Measurements from ENCODE around the gene MT1M. TPM values are rescaled to one million over a fixed set of nuclear protein-coding genes. Genes with fewer than 3 reads are reported as not detected.

The MT1M gene
- polyA plus RNA-seq, 3 donors: not detected

DNA sequence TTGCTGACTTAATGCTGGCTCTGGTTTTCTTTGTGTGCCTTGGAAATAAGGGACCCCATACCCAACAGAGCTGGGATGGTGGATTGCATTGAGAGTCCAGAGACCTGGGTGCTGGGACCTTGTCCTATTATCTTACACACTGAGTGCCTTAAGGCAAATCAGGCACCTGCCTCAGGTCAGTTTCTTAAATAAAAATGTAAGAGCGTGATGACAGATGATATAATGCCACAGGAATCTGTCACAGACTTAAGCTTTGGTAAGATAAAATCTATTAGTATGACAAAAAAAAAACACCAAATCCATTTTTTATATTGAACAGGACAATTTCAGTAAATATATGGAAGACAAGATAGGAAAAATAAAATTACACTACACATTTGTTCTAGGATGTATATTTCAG is 7.6 kb downstream of the MT1M start:
- no CpG with 5 or more reads among the region's 1 CpG for WGBS (ENCODE audit: insufficient coverage)
- H3K27ac ChIP-seq (ENCODE audit: low read depth in 1 of 2, low read length in 2 of 2): no peak overlapping the region
- Mint-ChIP-seq H3K27ac (no peak overlapping the region), H3K27me3 (ENCODE audit: low read depth in 3 of 3) (peaks cover 88 to 99% (median 96%) of the 10 kb centered on the region in 3 donors), H3K4me1 (peaks cover 25% of the 10 kb centered on the region), H3K36me3 (peaks cover 0 to under 1% of the 10 kb centered on the region in 2 donors), H3K9me3 (peaks cover 0 to 8% (median 3%) of the 10 kb centered on the region in 7 donors), H3K4me3 (peak overlapping the region in 1 of 2 donors; percentile 36)
- H3K27me3 ChIP-seq (ENCODE audit: control insufficient read depth in 2 of 2, insufficient read depth in 2 of 2, low read length in 2 of 2): peaks cover 85 to 99% of the 10 kb centered on the region in 2 donors
- no peak for DNase-seq
- no peaks in the 10 kb centered on the region for H3K36me3 ChIP-seq (replicated peaks in 1 of 2; ENCODE audit: control insufficient read depth in 1 of 2, insufficient read depth in 2 of 2, low read length in 2 of 2)
- no peak overlapping the region for H3K4me2 ChIP-seq (replicated peaks; ENCODE audit: extremely low read depth, low read length, poor library complexity, severe bottlenecking)
- H2AFZ ChIP-seq (ENCODE audit: insufficient read depth, low read depth, low read length, poor library complexity, severe bottlenecking): no peak overlapping the region
- H3K4me1 ChIP-seq (ENCODE audit: control insufficient read depth in 1 of 2, insufficient read depth in 2 of 2, low read length in 2 of 2): peaks cover 10 to 15% of the 10 kb centered on the region in 2 donors
- H4K20me1 ChIP-seq (ENCODE audit: insufficient read depth, low read length): no peaks in the 10 kb centered on the region
- TF ChIP-seq, protein P1, sequence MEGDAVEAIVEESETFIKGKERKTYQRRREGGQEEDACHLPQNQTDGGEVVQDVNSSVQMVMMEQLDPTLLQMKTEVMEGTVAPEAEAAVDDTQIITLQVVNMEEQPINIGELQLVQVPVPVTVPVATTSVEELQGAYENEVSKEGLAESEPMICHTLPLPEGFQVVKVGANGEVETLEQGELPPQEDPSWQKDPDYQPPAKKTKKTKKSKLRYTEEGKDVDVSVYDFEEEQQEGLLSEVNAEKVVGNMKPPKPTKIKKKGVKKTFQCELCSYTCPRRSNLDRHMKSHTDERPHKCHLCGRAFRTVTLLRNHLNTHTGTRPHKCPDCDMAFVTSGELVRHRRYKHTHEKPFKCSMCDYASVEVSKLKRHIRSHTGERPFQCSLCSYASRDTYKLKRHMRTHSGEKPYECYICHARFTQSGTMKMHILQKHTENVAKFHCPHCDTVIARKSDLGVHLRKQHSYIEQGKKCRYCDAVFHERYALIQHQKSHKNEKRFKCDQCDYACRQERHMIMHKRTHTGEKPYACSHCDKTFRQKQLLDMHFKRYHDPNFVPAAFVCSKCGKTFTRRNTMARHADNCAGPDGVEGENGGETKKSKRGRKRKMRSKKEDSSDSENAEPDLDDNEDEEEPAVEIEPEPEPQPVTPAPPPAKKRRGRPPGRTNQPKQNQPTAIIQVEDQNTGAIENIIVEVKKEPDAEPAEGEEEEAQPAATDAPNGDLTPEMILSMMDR (IDR thresholded peaks at IDR 0.05): no peak
- no peak overlapping the region for H3K4me3 ChIP-seq (replicated peaks in 1 of 3; ENCODE audit: low read depth in 2 of 3, low read length in 3 of 3)
- H3K9me3 ChIP-seq (replicated peaks in 1 of 2; ENCODE audit: control insufficient read depth in 1 of 2, insufficient read depth in 1 of 2, low read length in 2 of 2): peaks cover 0 to 37% of the 10 kb centered on the region in 2 donors
- intact Hi-C loops (cut with micrococcal nuclease): no loop called here
- no peaks in the 10 kb centered on the region for H3K79me2 ChIP-seq (ENCODE audit: insufficient read depth, low read length)
- no peak overlapping the region for H3K9ac ChIP-seq (ENCODE audit: insufficient read depth, low read length, poor library complexity, severe bottlenecking)

DNA sequence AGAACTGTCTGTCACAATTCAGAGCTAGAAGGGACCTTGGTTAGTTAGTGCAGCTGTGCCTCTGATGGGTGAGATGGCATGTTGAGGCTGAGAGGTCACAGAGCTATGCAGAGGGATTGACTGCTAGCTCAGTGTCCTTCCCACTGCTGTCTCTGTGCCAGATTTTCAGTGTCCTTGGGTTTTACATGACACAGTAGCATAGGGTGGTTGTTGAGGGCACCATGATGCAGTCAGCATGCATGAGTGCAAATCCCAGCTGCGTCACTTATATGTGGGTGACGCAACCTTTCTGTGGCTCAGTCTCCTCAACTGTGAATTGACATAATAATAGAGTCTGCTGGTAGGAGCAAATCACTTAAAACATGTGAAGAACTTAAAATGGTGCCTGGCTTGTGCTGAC is 8.7 kb downstream of the MT1M start:
- Mint-ChIP-seq H3K36me3 (no peaks in the 10 kb centered on the region), H3K27me3 (ENCODE audit: low read depth in 3 of 3) (peaks cover 87 to 99% (median 97%) of the 10 kb centered on the region in 3 donors), H3K27ac (no peak overlapping the region), H3K9me3 (peaks cover 0 to 8% (median 2%) of the 10 kb centered on the region in 7 donors), H3K4me3 (peak overlapping the region in 1 of 2 donors; percentile 60), H3K4me1 (peaks cover 20% of the 10 kb centered on the region)
- no peak for DNase-seq
- Histone ChIP-seq H3K4me1 (ENCODE audit: control insufficient read depth in 1 of 2, insufficient read depth in 2 of 2, low read length in 2 of 2) (peaks cover 10 to 15% of the 10 kb centered on the region in 2 donors), H3K79me2 (ENCODE audit: insufficient read depth, low read length) (no peaks in the 10 kb centered on the region), H3K27ac (ENCODE audit: low read depth in 1 of 2, low read length in 2 of 2) (no peak overlapping the region), H3K9ac (ENCODE audit: insufficient read depth, low read length, poor library complexity, severe bottlenecking) (no peak overlapping the region), H3K36me3 (replicated peaks in 1 of 2; ENCODE audit: control insufficient read depth in 1 of 2, insufficient read depth in 2 of 2, low read length in 2 of 2) (no peaks in the 10 kb centered on the region), H4K20me1 (ENCODE audit: insufficient read depth, low read length) (no peaks in the 10 kb centered on the region), H3K4me2 (replicated peaks; ENCODE audit: extremely low read depth, low read length, poor library complexity, severe bottlenecking) (no peak overlapping the region), H2AFZ (ENCODE audit: insufficient read depth, low read depth, low read length, poor library complexity, severe bottlenecking) (no peak overlapping the region), H3K9me3 (replicated peaks in 1 of 2; ENCODE audit: control insufficient read depth in 1 of 2, insufficient read depth in 1 of 2, low read length in 2 of 2) (peaks cover 0 to 27% of the 10 kb centered on the region in 2 donors), H3K27me3 (ENCODE audit: control insufficient read depth in 2 of 2, insufficient read depth in 2 of 2, low read length in 2 of 2) (peaks cover 84 to 100% of the 10 kb centered on the region in 2 donors), H3K4me3 (replicated peaks in 1 of 3; ENCODE audit: low read depth in 2 of 3, low read length in 3 of 3) (no peak overlapping the region)
- WGBS (ENCODE audit: insufficient coverage): 76% methylated on average over 2 of the region's 2 CpGs
- TF ChIP-seq, protein P1 (IDR thresholded peaks at IDR 0.05): no peak
- intact Hi-C loops (cut with micrococcal nuclease): no loop called here

Measured in CD14-positive monocyte (primary cell).